ENCODE measurements around the gene RAD51. TPM values are rescaled to one million over a fixed set of nuclear protein-coding genes. Genes with fewer than 3 reads are reported as not detected.

The RAD51 gene
- total RNA-seq, 1 donor from 2014 or later, result 9.3 TPM

DNA sequence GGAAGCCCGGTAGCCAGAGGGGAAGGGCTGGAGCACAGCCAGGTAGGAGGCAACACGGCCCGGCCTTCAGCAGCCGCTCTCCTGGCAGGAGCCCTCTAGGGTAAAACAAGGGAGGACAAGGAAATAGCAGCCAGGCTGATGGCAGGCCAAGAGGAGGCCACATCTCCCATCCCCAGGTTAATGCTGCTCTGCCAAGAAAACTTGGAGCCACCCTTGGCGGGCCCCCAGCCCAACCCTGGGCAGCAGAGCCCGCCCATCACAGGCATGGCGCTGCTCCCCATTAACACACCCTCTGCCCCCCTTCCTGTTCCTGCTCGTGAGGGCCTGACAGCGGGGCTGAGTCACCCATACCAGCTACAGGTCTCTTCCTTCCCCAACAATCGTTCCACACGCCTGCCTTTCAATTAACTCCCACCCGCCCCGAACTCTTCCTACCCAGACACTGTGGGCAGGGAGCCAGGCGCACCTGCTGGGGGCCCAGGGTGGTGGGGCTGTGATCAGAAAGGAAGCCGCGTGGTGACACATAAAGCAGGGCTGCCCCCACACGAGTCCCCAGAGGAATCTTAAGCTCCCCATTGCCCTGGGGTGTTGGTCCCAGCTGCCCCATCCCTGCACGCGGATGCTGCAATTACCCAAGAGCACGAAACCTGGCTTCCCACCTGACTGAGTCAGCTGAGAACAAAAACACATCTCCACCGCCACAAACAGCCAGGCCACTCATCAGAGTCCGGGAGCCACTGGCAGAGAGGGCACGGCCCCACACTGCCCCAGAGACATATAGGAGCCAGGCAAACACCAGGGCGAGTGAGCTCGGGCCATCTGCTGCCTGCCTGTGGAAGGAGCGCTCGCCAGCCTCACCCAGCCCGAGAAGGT is 74.5 kb downstream of the RAD51 start, which contains the start of gene C15orf62:
Gene C15orf62, plus strand, starts transcription at position 707 of the 873 bp plus-strand sequence. CDS start 516 bp downstream, outside the sequence.
- Mint-ChIP-seq H3K4me1 (peaks cover 34% of the 10 kb centered on the region), H3K36me3 (peaks cover 8% of the 10 kb centered on the region), H3K27ac (peak within 1 kb of the TSS; percentile 92), H3K4me3 (no peak within 1 kb of the TSS), H3K27me3 (ENCODE audit: low read depth) (no peaks in the 10 kb centered on the region), H3K9me3 (no peaks in the 10 kb centered on the region)
- DNase-seq (ENCODE audit: low spot score in 2 of 2, unreplicated experiment in 2 of 2), result peak in 1 of 2 experiments; percentile 51
- TF ChIP-seq, protein P1, sequence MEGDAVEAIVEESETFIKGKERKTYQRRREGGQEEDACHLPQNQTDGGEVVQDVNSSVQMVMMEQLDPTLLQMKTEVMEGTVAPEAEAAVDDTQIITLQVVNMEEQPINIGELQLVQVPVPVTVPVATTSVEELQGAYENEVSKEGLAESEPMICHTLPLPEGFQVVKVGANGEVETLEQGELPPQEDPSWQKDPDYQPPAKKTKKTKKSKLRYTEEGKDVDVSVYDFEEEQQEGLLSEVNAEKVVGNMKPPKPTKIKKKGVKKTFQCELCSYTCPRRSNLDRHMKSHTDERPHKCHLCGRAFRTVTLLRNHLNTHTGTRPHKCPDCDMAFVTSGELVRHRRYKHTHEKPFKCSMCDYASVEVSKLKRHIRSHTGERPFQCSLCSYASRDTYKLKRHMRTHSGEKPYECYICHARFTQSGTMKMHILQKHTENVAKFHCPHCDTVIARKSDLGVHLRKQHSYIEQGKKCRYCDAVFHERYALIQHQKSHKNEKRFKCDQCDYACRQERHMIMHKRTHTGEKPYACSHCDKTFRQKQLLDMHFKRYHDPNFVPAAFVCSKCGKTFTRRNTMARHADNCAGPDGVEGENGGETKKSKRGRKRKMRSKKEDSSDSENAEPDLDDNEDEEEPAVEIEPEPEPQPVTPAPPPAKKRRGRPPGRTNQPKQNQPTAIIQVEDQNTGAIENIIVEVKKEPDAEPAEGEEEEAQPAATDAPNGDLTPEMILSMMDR (IDR thresholded peaks at IDR 0.05; ENCODE audit: unreplicated experiment), result no peak

DNA sequence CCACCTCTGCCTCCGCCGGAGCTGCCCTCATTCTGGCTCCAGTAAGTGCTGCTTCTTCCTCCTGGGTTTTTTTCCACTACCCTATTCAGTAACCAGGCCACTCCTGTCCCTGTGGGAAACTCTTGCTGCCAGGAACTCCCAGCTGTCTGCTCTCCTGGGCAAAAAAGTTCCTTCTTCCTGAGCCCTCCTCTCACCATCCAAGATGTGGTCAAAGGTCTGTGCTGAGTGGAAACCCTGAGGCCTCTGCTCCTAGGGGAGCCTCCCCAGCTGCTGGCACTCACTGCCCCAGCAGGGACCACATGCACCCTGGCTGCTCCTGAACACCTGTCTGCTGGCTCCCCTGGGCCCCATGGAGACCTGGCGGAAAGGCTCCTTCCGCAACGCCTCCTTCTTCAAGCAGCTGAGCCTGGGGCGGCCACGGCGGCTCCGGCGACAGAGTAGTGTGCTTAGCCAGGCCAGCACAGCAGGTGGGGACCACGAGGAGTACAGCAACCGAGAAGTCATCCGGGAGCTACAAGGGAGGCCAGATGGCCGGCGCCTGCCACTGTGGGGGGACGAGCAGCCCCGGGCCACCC is 75.3 kb downstream of the RAD51 start:
- no peaks in the 10 kb centered on the region for H3K9me3 Mint-ChIP-seq

DNA sequence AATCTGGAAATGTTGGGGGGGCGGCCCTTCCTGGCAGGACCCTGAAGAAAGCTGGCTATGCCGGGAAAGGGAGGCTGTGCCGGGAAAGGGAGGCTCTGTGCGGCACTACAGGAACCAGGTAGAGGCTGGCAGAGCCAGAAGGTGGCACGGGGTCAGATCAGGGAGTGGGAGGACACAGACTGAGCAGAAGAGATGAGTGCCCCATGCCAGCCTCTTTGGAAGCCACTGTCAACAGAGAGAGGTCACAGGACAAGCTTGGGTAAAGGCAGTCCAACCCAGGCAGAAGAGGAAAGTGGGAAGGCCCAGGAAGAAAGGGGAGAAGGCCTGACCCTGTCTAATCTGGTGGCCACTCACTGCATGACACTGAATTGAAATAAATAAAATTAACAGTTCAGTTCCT is 76.3 kb downstream of the RAD51 start:
- H3K27ac Mint-ChIP-seq, result no peak overlapping the region
- no peak for DNase-seq (ENCODE audit: low spot score in 2 of 2, unreplicated experiment in 2 of 2)
- no peaks in the 10 kb centered on the region for H3K9me3 Mint-ChIP-seq
- no peak overlapping the region for H3K4me3 Mint-ChIP-seq
- peaks cover 18% of the 10 kb centered on the region for H3K4me1 Mint-ChIP-seq
- H3K27me3 Mint-ChIP-seq (ENCODE audit: low read depth), result no peaks in the 10 kb centered on the region
- peaks cover 13% of the 10 kb centered on the region for H3K36me3 Mint-ChIP-seq
- TF ChIP-seq, protein P1 (IDR thresholded peaks at IDR 0.05; ENCODE audit: unreplicated experiment), result no peak

More for the DNA sequence above, 75.3 kb downstream of the RAD51 start:
- Mint-ChIP-seq H3K4me3 (no peak overlapping the region), H3K36me3 (peaks cover 13% of the 10 kb centered on the region), H3K27ac (peak overlapping the region; percentile 92), H3K27me3 (ENCODE audit: low read depth) (no peaks in the 10 kb centered on the region), H3K4me1 (peaks cover 28% of the 10 kb centered on the region)
- TF ChIP-seq, protein P1 (IDR thresholded peaks at IDR 0.05; ENCODE audit: unreplicated experiment), result no peak
- DNase-seq (ENCODE audit: low spot score in 2 of 2, unreplicated experiment in 2 of 2), result no peak

DNA sequence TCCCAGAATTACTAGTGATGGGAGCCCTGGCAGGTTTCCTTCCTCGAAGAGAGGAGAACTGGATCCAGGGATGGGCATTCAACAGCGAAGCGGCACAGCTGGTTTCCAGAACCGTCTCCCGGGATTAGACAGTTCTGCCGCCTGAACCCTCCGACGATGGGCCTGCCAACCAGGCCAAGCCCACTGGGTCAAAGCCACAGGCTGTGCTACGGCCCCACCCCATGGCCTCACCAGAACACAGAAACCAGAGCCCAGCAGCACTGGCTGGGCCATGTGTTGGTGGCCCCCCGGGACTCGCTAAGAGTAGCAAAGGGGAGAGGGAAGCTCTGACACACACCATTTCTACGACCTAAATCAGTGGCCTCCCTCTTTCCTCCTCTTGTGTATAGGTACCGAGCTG is 77.0 kb downstream of the RAD51 start:
- DNase-seq (ENCODE audit: low spot score in 2 of 2, unreplicated experiment in 2 of 2), result no peak
- peaks cover 19% of the 10 kb centered on the region for H3K36me3 Mint-ChIP-seq
- H3K9me3 Mint-ChIP-seq, result no peaks in the 10 kb centered on the region
- TF ChIP-seq, protein P1 (IDR thresholded peaks at IDR 0.05; ENCODE audit: unreplicated experiment), result no peak
- H3K4me1 Mint-ChIP-seq, result peaks cover 16% of the 10 kb centered on the region
- no peak overlapping the region for H3K27ac Mint-ChIP-seq
- no peak overlapping the region for H3K4me3 Mint-ChIP-seq
- no peaks in the 10 kb centered on the region for H3K27me3 Mint-ChIP-seq (ENCODE audit: low read depth)

DNA sequence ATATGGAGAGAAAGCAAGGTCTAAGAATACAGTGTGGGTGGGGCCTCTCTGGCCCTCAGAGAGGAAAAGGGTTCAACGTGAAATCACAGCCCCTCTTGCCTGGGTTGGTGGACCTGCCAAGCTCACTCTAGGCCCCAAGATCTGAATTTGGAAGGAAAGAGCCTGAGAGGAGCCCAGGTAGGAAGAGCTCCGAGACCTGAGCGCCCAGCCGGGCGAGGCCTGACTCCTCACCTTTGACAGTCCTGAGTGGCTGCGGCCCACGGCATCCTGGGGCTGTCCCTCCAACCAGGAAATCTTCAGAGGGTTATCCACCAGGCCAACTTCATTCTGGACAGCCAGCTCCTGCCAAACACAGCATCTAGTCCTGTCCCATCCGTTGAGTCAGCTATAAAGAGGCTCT is 78.5 kb downstream of the RAD51 start:
- Mint-ChIP-seq H3K9me3 (no peaks in the 10 kb centered on the region), H3K27ac (no peak overlapping the region), H3K36me3 (peaks cover 19% of the 10 kb centered on the region), H3K4me3 (no peak overlapping the region), H3K27me3 (ENCODE audit: low read depth) (no peaks in the 10 kb centered on the region), H3K4me1 (peaks cover 16% of the 10 kb centered on the region)
- TF ChIP-seq, protein P1 (IDR thresholded peaks at IDR 0.05; ENCODE audit: unreplicated experiment), result no peak
- no peak for DNase-seq (ENCODE audit: low spot score in 2 of 2, unreplicated experiment in 2 of 2)
